ENCODE measurements around the gene GRIP2. TPM values are rescaled to one million over a fixed set of nuclear protein-coding genes. Genes with fewer than 3 reads are reported as not detected.
"Not testable (repeated sequence)": the region's sequence is repeated elsewhere in the genome, so short reads cannot be mapped to it uniquely, and the experiment has no call there.

Gene GRIP2
- total RNA-seq, 1 donor from 2014 or later: not detected

- DNase-seq (ENCODE audit: low read depth, low spot score): no peak
Observed at GRCh38 chr3:14520967-14521366, 19.2 kb downstream of the GRIP2 start.

- DNase-seq (ENCODE audit: low read depth, low spot score): no peak
Observed at GRCh38 chr3:14520149-14520548, 20.0 kb downstream of the GRIP2 start.

- no peak for DNase-seq (ENCODE audit: low read depth, low spot score)
Observed at GRCh38 chr3:14519406-14519805, 20.7 kb downstream of the GRIP2 start.

GRCh38 chr3:14518893-14519292 is 21.2 kb downstream of the GRIP2 start:
- DNase-seq (ENCODE audit: low read depth, low spot score): no peak

GRCh38 chr3:14518432-14518802 is 21.7 kb downstream of the GRIP2 start:
- DNase-seq (ENCODE audit: low read depth, low spot score): no peak

GRCh38 chr3:14517601-14518431 is 22.3 kb downstream of the GRIP2 start:
- no peak for DNase-seq (ENCODE audit: low read depth, low spot score)

- no peak for DNase-seq (ENCODE audit: low read depth, low spot score)
Observed at GRCh38 chr3:14516738-14517345, 23.3 kb downstream of the GRIP2 start.

- DNase-seq (ENCODE audit: low read depth, low spot score): not testable (repeated sequence)
Observed at GRCh38 chr3:14515526-14515925, 24.6 kb downstream of the GRIP2 start.

GRCh38 chr3:14514323-14514720 is 25.8 kb downstream of the GRIP2 start:
- no peak for DNase-seq (ENCODE audit: low read depth, low spot score)

GRCh38 chr3:14513566-14514322 is 26.4 kb downstream of the GRIP2 start:
- no peak for DNase-seq (ENCODE audit: low read depth, low spot score)

- no peak for DNase-seq (ENCODE audit: low read depth, low spot score)
Observed at GRCh38 chr3:14512942-14513327, 27.2 kb downstream of the GRIP2 start.

- DNase-seq (ENCODE audit: low read depth, low spot score): no peak
Observed at GRCh38 chr3:14512281-14512941, 27.7 kb downstream of the GRIP2 start.

- no peak for DNase-seq (ENCODE audit: low read depth, low spot score)
Observed at GRCh38 chr3:14511623-14512280, 28.4 kb downstream of the GRIP2 start.

- no peak for DNase-seq (ENCODE audit: low read depth, low spot score)
Observed at GRCh38 chr3:14510838-14511622, 29.1 kb downstream of the GRIP2 start.

- no peak for DNase-seq (ENCODE audit: low read depth, low spot score)
Observed at GRCh38 chr3:14509796-14510100, 30.4 kb downstream of the GRIP2 start.

- no peak for DNase-seq (ENCODE audit: low read depth, low spot score)
Observed at GRCh38 chr3:14508966-14509795, 31.0 kb downstream of the GRIP2 start.

- DNase-seq (ENCODE audit: low read depth, low spot score): no peak
Observed at GRCh38 chr3:14508505-14508819, 31.7 kb downstream of the GRIP2 start.

GRCh38 chr3:14507757-14508504 is 32.2 kb downstream of the GRIP2 start:
- DNase-seq (ENCODE audit: low read depth, low spot score): no peak

- DNase-seq (ENCODE audit: low read depth, low spot score): no peak
Observed at GRCh38 chr3:14507305-14507741, 32.8 kb downstream of the GRIP2 start.
